HCT116 (cell line): ENCODE measurements around the gene CASP9. TPM values are rescaled to one million over a fixed set of nuclear protein-coding genes. Genes with fewer than 3 reads are reported as not detected.

Experiments
- ATAC-seq: fragments of 200-7000 bp; cut with Tn5 transposase; 2 replicates; pipeline ENCODE4 v1.9.1; 2020; ENCODE audit warnings: mild to moderate bottlenecking, moderate library complexity
- BruUV-seq: library from RNA; stranded (reverse); fragments of 400-500 nt; replicated peaks from 2 replicates; lab custom pipeline; 2021; lab: Mats Ljungman, UMichigan
- CTCF ChIA-PET: fragments of 300-600 bp; sonication (Branson Sonifier 250); formaldehyde crosslinking; loops from one replicate; lab custom pipeline; 2021; ENCODE audit warnings: antibody characterized with exemption; lab: Charles Lee
- POLR2A ChIA-PET: fragments of 300-600, 350-600 bp; sonication (Branson Sonifier 250); formaldehyde crosslinking; loops from one replicate; lab custom pipeline; 2021; ENCODE audit warnings: antibody characterized with exemption; lab: Charles Lee
- RAD21 ChIA-PET, 2 experiments: fragments of 300-600 bp; sonication (Branson Sonifier 250); formaldehyde crosslinking; loops; one replicate each; lab custom pipeline; 2023; ENCODE audit warnings: low total read pairs in 2 of 2; ENCODE audit not compliant: uncharacterized antibody in 2 of 2, unreplicated experiment in 2 of 2, low non-redundant PET in 1 of 2; lab: Charles Lee
- DNase-seq: peaks from one replicate; pipeline ENCODE4 v3.0.0-alpha.2; 2010; ENCODE audit warnings: low read depth, low spot score
- H2AFZ ChIP-seq: fragments of 200-600 bp; shearing (Covaris generic), sonication (generic); 2 replicates; pipeline ENCODE4 v1.6.1; 2017; ENCODE audit warnings: low read depth, mixed run types, mixed read lengths, antibody characterized with exemption, low read length; ENCODE audit not compliant: poor library complexity, severe bottlenecking
- H3K27ac ChIP-seq: 2 replicates; pipeline ENCODE4 v1.5.1; 2012; ENCODE audit warnings: low read depth, low read length
- H3K27me3 ChIP-seq: fragments of 200-600 bp; sonication (generic); 2 replicates; pipeline ENCODE4 v1.6.1; 2016; ENCODE audit warnings: mixed run types, low read length, mixed read lengths; ENCODE audit not compliant: insufficient read depth
- H3K36me3 ChIP-seq, 2 experiments: fragments of 200-500 bp in 1 of 2; fragments of 200-600 bp in 1 of 2; sonication (Bioruptor generic) in 1 of 2; sonication (generic) in 1 of 2; 2 replicates each; pipeline versions ENCODE4 v1.5.1 to v1.6.1; 2014 to 2016; ENCODE audit warnings: low read length in 2 of 2, inconsistent platforms in 1 of 2, mixed read lengths in 1 of 2, mixed run types in 1 of 2; ENCODE audit not compliant: insufficient read depth in 2 of 2, control insufficient read depth in 1 of 2
- H3K4me1 ChIP-seq, 2 experiments: fragments of 200-600 bp in 1 of 2; sonication (generic) in 1 of 2; 2 replicates each; pipeline versions ENCODE4 v1.5.1 to v1.6.1; 2012 to 2017; ENCODE audit warnings: low read length in 2 of 2, inconsistent platforms in 1 of 2, mild to moderate bottlenecking in 1 of 2, mixed read lengths in 1 of 2, mixed run types in 1 of 2, moderate library complexity in 1 of 2; ENCODE audit not compliant: insufficient read depth in 2 of 2, control insufficient read depth in 1 of 2
- H3K4me2 ChIP-seq: fragments of 200-600 bp; sonication (generic); 2 replicates; pipeline ENCODE4 v1.6.1; 2017; ENCODE audit warnings: mixed run types, low read length, mixed read lengths
- H3K4me3 ChIP-seq, 2 experiments: fragments of 200-600 bp in 1 of 2; sonication (generic) in 1 of 2; replicated peaks in 1 of 2; 2 replicates each; pipeline ENCODE4 v1.5.1; 2011 to 2016; ENCODE audit warnings: low read length in 2 of 2, control low read depth in 1 of 2, low read depth in 1 of 2, mild to moderate bottlenecking in 1 of 2, mixed read lengths in 1 of 2, mixed run types in 1 of 2
- H3K79me2 ChIP-seq: fragments of 200-600 bp; sonication (generic); 2 replicates; pipeline ENCODE4 v1.6.1; 2017; ENCODE audit warnings: mild to moderate bottlenecking, mixed run types, low read length, moderate library complexity, mixed read lengths; ENCODE audit not compliant: insufficient read depth
- H3K9ac ChIP-seq: fragments of 200-600 bp; sonication (generic); 2 replicates; pipeline ENCODE4 v1.6.1; 2016; ENCODE audit warnings: low read length, mixed read lengths
- H3K9me2 ChIP-seq: fragments of 200-600 bp; sonication (generic), shearing (Covaris generic); 2 replicates; pipeline ENCODE4 v1.6.1; 2017; ENCODE audit warnings: mixed run types, mild to moderate bottlenecking, moderate library complexity; ENCODE audit not compliant: insufficient read depth
- H3K9me3 ChIP-seq, 2 experiments: fragments of 200-500 bp in 1 of 2; fragments of 200-600 bp in 1 of 2; sonication (Bioruptor generic) in 1 of 2; sonication (generic) in 1 of 2; 2 replicates each; pipeline ENCODE4 v1.6.1; 2014 to 2017; ENCODE audit warnings: low read length in 2 of 2, mixed read lengths in 2 of 2, inconsistent platforms in 1 of 2, low read depth in 1 of 2, mild to moderate bottlenecking in 1 of 2, mixed run types in 1 of 2, moderate library complexity in 1 of 2; ENCODE audit not compliant: control insufficient read depth in 1 of 2, insufficient read depth in 1 of 2
- H4K20me1 ChIP-seq: fragments of 200-600 bp; sonication (generic), shearing (Covaris generic); 2 replicates; pipeline ENCODE4 v1.6.1; 2017; ENCODE audit warnings: mixed run types, mild to moderate bottlenecking, moderate library complexity; ENCODE audit not compliant: insufficient read depth
- CBX3 ChIP-seq: IDR thresholded peaks from 2 replicates; pipeline ENCODE4 v1.6.1; 2012; ENCODE audit warnings: low read depth
- CEBPB ChIP-seq: IDR thresholded peaks from 2 replicates; pipeline ENCODE4 v1.6.1; 2012; ENCODE audit warnings: low read depth
- CTCF ChIP-seq, 3 experiments: fragments of 200-600 bp in 1 of 3; sonication (generic) in 1 of 3; IDR thresholded peaks in 2 of 3; conservative IDR thresholded peaks in 1 of 3; 2 replicates each; pipeline ENCODE4 v1.5.1; 2012 to 2017; ENCODE audit warnings: low read depth in 2 of 3, low read length in 2 of 3, antibody characterized with exemption in 1 of 3, borderline replicate concordance in 1 of 3, control low read depth in 1 of 3, mild to moderate bottlenecking in 1 of 3, mixed read lengths in 1 of 3, mixed run types in 1 of 3, moderate library complexity in 1 of 3; ENCODE audit not compliant: insufficient read depth in 1 of 3
- EGR1 ChIP-seq: IDR thresholded peaks from 2 replicates; pipeline ENCODE4 v1.6.1; 2012; ENCODE audit warnings: low read depth
- ELF1 ChIP-seq: IDR thresholded peaks from 2 replicates; pipeline ENCODE4 v1.6.1; 2012; ENCODE audit warnings: low read depth, borderline replicate concordance
- FOSL1 ChIP-seq: IDR thresholded peaks from 2 replicates; pipeline ENCODE4 v1.6.1; 2012; ENCODE audit warnings: low read depth
- JUND ChIP-seq: IDR thresholded peaks from 2 replicates; pipeline ENCODE4 v1.6.1; 2012
- MAX ChIP-seq: IDR thresholded peaks from 2 replicates; pipeline ENCODE4 v1.6.1; 2012
- POLR2A ChIP-seq: IDR thresholded peaks from 2 replicates; pipeline ENCODE4 v1.7.0; 2011; ENCODE audit warnings: borderline replicate concordance; ENCODE audit not compliant: insufficient read depth, insufficient read length; ENCODE audit errors: extremely low read depth
- POLR2AphosphoS5 ChIP-seq: IDR thresholded peaks from 2 replicates; pipeline ENCODE4 v1.6.1; 2011; ENCODE audit warnings: mild to moderate bottlenecking, low read depth, low read length, moderate library complexity
- SP1 ChIP-seq: IDR thresholded peaks from 2 replicates; pipeline ENCODE4 v1.6.1; 2012; ENCODE audit warnings: low read depth
- SRF ChIP-seq: IDR thresholded peaks from 2 replicates; pipeline ENCODE4 v1.6.1; 2012; ENCODE audit warnings: low read depth
- TCF7L2 ChIP-seq: IDR thresholded peaks from 2 replicates; pipeline ENCODE4 v1.7.0; 2011; ENCODE audit warnings: borderline replicate concordance, inconsistent platforms; ENCODE audit not compliant: insufficient read depth, insufficient read length; ENCODE audit errors: extremely low read depth
- YY1 ChIP-seq: IDR thresholded peaks from 2 replicates; pipeline ENCODE4 v1.6.1; 2011; ENCODE audit warnings: low read length, low read depth, moderate library complexity, mild to moderate bottlenecking; ENCODE audit not compliant: insufficient replicate concordance; ENCODE audit errors: extremely low read depth
- ZFX ChIP-seq: fragments of 450-650 bp; IDR thresholded peaks from 2 replicates; pipeline ENCODE4 v1.6.1; 2017
- ZNF274 ChIP-seq: fragments of 200-500 bp; sonication (Bioruptor generic); IDR thresholded peaks from 2 replicates; pipeline ENCODE4 v1.6.1; 2014; ENCODE audit warnings: mild to moderate bottlenecking, low read depth, low read length, inconsistent platforms
- intact Hi-C: fragments of 100-400 bp; cut with micrococcal nuclease; formaldehyde crosslinking; loops from 2 replicates; pipeline ENCODE4 v1.10.0; 2022
- total RNA-seq: library from RNA; stranded (reverse); gene quantifications from one replicate; pipeline ENCODE4 v1.2.1, GENCODE V29; 2021; ENCODE audit not compliant: unreplicated experiment

CASP9 gene
- total RNA-seq, 1 experiment from 2014 or later: 10.6 TPM

- intact Hi-C loops: no loop called here
- Histone ChIP-seq H3K4me1 (no peaks in the 10 kb centered on the region), H3K4me2 (no peak overlapping the region), H3K27me3 (no peaks in the 10 kb centered on the region), H3K79me2 (no peaks in the 10 kb centered on the region), H4K20me1 (no peaks in the 10 kb centered on the region), H3K9me3 (no peaks in the 10 kb centered on the region), H3K36me3 (peaks cover 26 to 44% of the 10 kb centered on the region in 2 experiments; a peak in 3 of 4 replicates), H3K9ac (no peak overlapping the region), H2AFZ (no peak overlapping the region), H3K9me2 (no peaks in the 10 kb centered on the region), H3K4me3 (no peak overlapping the region), H3K27ac (no peak overlapping the region)
- POLR2A ChIA-PET: no interaction called here
- ATAC-seq (no peak), DNase-seq (no peak)
- TF ChIP-seq MAX: no peak
- no peak for TF ChIP-seq TCF7L2
- TF ChIP-seq CEBPB: no peak
- TF ChIP-seq CTCF (IDR thresholded peaks at IDR 0.05 in 2 of 3, conservative IDR thresholded peaks at IDR 0.05 in 1 of 3; ENCODE audit: borderline replicate concordance in 1 of 3, insufficient read depth in 1 of 3, low read depth in 2 of 3, low read length in 2 of 3): no peak
- TF ChIP-seq FOSL1: no peak
- TF ChIP-seq YY1: no peak
- TF ChIP-seq CBX3: no peak
- TF ChIP-seq SP1: no peak
- TF ChIP-seq SRF: no peak
- TF ChIP-seq ZNF274: no peak
- TF ChIP-seq ZFX: no peak
- no peak for TF ChIP-seq ELF1
- TF ChIP-seq POLR2AphosphoS5: no peak
- TF ChIP-seq POLR2A: no peak
- TF ChIP-seq JUND: no peak
- no peak for TF ChIP-seq EGR1
- no TSS peak for BruUV-seq
- CTCF ChIA-PET: no interaction called here
- RAD21 ChIA-PET: no interaction called here
Observed at GRCh38 chr1:15546641-15547040, 22.6 kb upstream of the CASP9 start.
